GM19452 (cell line): ENCODE data around the gene CHMP6.

ENCODE experiments used
- ATAC-seq: cut with Tn5 transposase; IDR thresholded peaks from one replicate; pipeline ENCODE4 v1.9.1; 2021; ENCODE audit not compliant: unreplicated experiment

CHMP6 gene

GRCh38 chr17:80991645-80992076 is at the start of gene CHMP6:
Gene CHMP6 (plus strand): TSS chr17:80991841. CDS start chr17:80991919, 78 bp downstream.
- no peak for ATAC-seq

DNA sequence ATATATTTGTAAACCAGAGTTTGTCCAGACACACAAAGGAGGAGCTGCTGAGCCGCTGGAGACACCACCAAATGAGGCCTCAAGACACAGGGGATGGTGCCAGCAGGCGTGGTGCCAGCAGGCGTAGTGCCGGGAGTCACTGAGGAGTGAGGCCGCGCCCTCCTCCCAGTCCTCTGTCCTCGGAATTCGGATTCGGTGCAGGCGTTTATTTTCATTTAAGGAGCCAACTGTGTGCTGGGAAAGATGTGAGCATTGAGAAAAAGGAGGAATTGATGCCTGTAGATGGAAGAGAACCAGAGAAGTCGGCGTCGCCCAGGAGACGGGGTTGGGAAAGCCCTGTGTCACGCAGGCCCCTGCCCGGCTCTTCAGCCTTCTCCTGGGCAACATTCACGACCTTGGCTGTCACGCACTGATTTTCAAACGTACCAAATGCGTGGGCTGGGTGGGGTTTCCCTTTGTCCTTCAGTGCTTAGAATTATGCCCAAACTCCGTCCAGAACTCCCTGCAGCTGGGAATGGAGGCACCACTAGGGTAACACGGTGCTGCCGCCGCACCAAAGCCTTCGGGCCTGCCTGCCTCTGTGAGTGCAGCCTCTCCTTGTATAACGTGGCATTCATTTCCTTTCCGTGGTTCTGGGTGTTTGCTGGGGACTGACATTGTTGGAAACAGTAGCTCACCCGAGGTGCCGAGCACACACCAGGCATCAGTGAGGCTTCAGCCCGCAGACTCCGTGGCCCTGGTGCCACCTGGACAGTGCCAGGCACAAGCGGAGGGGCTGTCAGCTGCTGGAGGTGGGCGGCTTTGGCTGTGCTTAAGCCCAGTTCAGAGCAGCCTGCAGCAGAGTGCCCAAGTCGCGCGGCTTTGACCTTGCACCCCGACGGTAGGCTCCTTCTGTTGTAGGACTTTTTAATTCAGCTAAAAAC is 49.0 kb upstream of the CHMP6 start:
- no peak for ATAC-seq

DNA sequence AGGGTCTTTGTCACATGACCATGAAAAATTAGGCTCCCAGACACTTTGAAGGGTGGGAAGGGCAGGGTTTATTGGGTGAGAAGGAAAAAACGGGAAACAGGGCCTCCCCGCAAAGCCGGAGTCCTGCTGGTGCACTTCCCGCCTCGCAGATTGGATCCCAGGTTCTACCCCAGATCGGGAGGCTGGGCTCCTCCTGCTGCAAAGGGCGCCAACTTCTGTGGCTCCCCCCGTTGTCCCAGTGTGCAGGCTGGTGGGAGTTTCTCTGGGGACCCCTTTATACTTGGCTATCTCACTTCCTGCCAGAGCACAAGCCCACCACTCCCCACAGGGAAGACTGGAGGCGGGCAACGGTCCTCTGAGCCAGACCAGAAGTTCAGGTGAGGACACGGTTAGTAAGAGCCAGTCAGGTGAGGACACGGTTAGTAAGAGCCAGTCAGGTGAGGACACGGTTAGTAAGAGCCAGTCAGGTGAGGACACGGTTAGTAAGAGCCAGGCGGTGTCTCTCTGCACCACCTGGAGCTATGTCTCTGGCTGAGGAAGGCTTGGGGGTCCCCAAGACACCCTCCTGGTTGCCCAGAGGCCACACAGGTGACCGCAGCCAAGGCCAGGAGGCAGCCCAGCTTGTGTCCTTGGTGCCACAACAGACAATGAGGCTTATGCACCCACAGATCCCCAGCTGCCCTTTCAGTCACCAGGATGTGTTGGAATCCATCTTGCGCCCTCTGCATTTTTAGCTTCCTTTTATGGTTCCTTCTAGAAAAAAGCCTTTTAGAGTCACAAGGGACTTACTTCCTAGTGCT is 48.1 kb upstream of the CHMP6 start:
- no peak for ATAC-seq

- no peak for ATAC-seq
Measured at GRCh38 chr17:80944326-80944725, 47.3 kb upstream of the CHMP6 start.

GRCh38 chr17:80945736-80946135 is 45.9 kb upstream of the CHMP6 start:
- ATAC-seq = no peak

- no peak for ATAC-seq
Measured at GRCh38 chr17:80946449-80946848, 45.2 kb upstream of the CHMP6 start.

- ATAC-seq = no peak
Measured at GRCh38 chr17:80947200-80947940, 44.3 kb upstream of the CHMP6 start.

- no peak for ATAC-seq
Measured at GRCh38 chr17:80948019-80948975, 43.3 kb upstream of the CHMP6 start.

GRCh38 chr17:80948976-80949450 is 42.6 kb upstream of the CHMP6 start:
- ATAC-seq = no peak

DNA sequence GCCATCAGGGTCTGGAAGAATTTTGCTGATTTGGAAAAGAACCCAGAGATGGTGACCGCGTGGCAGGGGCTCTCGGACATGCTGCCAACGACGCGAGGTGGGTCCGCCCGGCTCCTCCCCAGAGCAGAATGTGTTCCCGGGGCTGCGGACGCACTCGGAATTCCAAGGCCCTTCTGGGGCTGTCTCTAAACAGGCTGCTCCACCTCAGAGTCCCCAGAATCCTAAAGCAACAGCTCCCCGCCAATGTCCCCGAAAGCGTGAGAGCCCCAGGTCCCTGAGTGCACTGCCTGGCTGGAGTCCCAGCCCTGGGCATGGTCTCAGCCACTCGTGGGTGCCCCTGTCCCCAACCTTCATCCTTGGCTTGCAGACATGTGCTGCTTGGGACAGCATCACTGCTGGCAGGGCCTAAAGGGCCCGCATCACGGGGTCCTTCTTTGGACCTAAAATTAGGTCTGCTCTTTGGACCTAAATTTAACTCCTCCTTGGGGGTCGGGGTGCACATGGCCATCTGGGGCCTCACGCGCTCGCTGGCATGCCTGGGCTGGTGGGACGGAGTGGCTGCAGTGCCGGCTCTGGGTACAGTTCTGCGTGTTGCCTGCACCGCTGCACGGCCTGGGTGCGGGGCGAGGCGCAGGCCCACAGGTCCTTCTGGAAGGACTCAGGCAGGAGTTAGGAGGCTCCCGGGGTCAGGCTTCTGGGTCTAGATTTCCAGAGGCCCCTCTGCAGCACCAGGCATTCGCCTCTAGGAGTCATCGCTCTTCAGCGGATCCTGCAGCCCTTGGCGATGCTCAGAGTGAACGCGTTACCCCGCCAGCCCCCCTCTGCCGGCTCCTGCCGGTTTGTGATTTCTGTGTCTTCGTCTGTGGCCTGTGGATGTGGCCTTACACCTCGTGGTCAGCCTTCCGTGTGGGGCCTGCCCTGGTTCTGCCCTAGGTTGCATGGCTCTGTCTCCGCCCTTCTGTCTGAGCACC is 41.9 kb upstream of the CHMP6 start:
- no peak for ATAC-seq

GRCh38 chr17:80950466-80951120 is 41.0 kb upstream of the CHMP6 start:
- ATAC-seq = no peak

- no peak for ATAC-seq
Measured at GRCh38 chr17:80951121-80952090, 40.2 kb upstream of the CHMP6 start.

- no peak for ATAC-seq
Measured at GRCh38 chr17:80952291-80952690, 39.4 kb upstream of the CHMP6 start.

DNA sequence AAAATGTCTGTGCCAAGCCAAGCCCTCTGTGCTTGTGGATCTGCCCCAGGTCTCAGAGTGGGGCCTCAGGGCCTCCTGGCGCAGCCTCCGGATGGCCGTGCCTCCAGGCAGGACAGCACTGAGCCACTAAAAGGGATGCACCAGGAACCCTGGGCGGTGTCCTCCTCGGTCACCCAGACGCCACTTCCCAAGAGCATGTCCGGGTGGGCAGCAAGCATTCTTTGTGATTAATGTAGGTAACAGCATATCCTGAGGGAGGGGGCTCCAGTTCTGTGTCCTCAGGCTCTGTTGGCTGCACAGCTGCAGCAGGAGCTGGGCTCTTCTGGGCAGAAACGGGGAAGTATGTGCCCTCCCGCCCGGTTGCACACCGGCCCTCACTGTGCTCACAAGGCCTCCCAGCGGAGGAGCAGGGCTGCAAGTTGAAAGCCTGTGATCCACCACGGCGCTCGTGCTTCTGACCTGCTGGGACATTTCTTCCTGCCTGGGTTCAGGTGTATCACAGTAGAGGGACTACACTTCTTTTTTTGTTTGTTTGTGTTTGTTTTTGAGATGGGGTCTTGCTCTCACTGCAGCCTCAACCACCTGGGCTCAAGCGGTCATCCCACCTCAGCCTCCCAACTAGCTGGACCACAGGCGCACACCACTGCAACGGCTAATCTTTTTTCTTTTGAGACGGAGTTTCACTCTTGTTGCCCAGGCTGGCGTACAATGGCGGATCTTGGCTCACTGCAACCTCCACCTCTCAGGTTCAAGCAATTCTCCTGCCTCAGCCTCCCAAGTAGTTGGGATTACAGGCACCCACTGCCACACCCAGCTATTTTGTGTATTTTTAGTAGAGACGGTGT is 37.9 kb upstream of the CHMP6 start:
- no peak for ATAC-seq

DNA sequence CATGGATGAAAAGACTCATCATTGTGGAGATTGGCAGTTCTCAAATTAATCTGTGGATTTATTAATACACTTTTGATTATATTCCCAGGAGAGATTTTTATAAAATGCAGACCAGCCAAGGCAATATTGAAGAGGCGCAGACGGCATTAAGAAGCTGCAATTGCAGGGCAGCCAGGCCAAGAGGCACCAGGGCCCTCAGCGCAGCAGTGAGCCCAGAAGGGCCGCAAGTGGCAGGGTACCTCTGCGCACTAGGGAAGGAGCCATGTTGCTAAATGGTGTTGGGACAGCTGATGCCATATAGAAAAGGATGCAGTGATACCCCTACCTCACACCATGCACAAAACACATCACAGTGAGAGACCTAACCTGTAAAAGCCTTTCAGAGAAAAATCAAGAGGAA is 36.6 kb upstream of the CHMP6 start:
- ATAC-seq = no peak

GRCh38 chr17:80955671-80956280 is 35.9 kb upstream of the CHMP6 start:
- ATAC-seq = no peak
